HG03565 (cell line): ENCODE results near the gene ARHGAP18.

Experiments used
- ATAC-seq: cut with Tn5 transposase; IDR thresholded peaks from one replicate; pipeline ENCODE4 v1.9.1; 2021; ENCODE audit warnings: mild to moderate bottlenecking, moderate library complexity; ENCODE audit not compliant: unreplicated experiment

ARHGAP18 gene

DNA sequence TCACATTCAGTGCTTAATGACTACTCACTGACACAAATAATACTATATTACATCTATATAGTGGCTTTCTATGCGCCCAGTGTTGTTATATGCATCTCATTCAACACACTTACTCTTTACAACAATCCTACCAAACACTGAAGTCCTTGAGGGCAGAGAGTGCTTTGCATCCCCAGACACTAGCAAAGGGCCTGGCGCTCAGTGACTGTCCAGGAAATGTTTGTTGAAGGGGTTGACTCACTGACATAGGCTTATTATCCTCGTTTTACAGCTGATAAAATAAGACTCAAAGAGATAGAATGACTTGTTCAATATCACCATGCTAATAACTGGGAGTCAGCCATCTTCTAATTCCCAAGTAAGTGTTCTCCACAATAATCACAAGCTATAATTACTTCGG lies 163.3 kb downstream of the ARHGAP18 start:
- ATAC-seq = no peak

DNA sequence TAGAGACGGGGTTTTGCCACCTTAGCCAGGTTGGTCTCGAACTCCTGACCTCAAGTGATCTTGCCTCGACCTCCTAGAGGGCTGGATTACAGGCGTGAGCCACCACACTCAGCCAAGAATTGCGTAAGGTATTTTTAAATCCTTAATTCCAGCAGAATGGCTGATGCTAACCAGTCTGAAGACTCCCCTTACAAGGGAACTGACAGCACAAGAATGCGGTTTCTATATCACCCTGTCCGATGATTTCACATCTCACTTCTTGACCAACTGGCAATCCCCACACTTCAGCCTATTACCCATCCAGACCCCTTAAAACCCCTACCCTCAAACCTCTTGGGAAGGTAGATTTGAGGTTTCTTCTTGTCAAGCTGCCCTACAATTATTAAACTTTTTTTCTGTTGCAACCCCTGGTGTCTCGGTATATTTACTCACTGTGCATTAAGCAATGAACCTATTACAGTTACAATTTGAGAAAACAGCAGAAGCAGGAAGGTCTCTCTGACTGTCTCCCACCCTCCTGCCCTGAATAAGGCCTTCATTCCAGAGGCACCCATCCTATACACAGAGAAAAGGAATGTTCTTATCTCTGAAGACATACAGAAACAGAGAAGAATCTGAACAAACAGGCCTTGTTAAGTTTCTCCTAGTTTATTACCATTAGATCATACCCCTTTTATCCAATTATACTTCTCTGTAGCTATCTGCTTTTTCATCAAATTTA lies 164.9 kb downstream of the ARHGAP18 start:
- no peak for ATAC-seq

DNA sequence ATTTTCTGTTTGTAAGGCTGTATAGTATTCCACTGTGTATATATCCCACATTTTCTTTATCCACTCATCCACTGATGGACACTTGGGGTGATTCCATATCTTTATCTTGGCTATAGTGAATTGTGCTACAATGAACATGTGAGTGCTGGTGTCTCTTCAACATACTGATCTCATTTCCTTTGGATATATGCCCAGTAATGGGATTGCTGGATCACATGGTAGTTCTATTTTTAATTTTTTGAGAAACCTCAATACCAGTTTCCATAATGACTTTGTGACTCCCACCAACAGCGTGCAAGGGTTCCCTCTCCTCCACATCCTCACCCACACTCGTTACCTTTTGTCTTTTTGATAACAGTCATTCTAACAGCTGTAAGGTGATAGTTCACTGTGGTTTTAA lies 166.0 kb downstream of the ARHGAP18 start:
- ATAC-seq = no peak

DNA sequence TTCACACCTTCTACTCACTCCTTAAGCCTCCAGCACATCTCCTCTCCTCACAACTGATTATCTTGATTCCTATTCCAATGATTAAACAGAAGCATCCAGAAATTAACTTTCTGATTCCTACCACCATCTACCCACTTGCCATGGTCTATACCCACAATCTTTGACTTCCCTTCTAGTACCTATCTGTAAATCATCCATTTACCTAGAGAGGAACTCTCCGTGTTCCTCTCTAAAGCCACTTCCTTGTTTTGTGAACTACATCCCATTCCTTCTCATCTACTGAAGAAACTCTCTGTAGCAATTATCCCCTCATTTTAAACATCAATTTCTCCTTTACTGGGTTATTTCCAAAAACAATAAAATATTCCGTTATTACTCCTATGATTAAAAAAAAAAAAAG lies 167.3 kb downstream of the ARHGAP18 start:
- ATAC-seq = no peak

DNA sequence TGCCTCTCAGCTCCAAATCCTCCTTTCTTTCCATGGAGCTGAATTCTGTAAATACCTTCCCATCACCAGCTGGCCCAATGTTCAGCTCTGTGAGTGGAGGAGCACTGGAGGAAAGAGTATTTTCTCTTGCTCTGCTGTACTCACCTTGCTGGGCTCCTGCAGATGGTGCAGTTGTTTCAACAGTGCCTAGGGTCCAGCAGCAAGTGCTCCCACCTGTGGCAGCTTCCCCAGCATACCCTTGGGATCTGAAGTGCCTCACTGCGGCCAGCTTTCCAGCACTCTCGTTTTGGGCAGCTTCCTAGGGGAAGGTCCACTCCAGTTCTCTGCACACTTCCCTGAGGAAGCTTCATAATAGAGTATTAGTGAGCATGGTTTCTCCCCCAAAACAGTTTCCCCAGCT lies 170.9 kb downstream of the ARHGAP18 start:
- no peak for ATAC-seq

DNA sequence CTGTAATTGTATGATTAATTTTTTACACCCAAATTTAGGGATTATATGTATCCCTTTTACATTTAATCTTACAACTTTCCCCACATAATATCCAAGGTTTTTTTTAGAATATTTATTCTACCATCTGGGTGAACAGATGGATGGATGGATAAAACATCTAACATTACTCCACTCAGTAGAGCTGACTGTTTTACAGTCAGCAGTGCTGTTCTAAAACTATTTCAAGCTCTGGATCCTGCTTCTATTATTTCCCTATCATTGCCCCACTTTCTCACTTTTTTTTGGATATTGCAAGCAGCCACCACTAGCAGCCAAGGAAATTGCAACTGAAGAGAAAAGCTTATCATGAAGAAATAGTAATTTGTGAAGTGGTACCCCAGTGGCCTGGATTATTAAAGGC lies 173.7 kb downstream of the ARHGAP18 start:
- no peak for ATAC-seq

DNA sequence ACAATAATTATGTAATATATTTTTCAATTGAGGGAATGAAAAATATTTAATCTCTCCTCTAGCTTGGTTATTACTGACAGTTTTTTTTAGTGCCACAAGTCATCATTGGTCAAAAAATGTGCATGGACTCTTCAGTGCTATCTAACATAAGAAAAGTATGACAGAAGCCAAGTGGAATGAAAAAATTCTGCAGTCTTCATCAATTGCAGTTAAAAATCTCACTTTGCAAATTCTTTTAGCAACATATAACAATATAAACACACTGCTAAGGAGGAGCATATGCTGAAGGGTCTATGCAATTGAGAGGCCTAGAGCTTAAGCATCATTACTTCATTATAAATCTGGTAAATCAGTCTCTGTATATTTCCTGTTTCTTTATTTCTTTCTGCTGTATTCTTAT lies 175.1 kb downstream of the ARHGAP18 start:
- no peak for ATAC-seq
